Measurements from ENCODE around the gene LNP1. TPM values are rescaled to one million over a fixed set of nuclear protein-coding genes. Genes with fewer than 3 reads are reported as not detected.
"Not testable (repeated sequence)": the region's sequence is repeated elsewhere in the genome, so short reads cannot be mapped to it uniquely, and the experiment has no call there.

The LNP1 gene
- total and polyA plus RNA-seq, 2 of the 8 experiments (the other 6 are each of a cell fraction or from before 2014, with no cell fraction given), result 6.6 to 8.7 TPM

GRCh38 chr3:100351770-100352169 is 49.6 kb upstream of the LNP1 start:
- H3K27me3 ChIP-seq (replicated peaks in 1 of 4; ENCODE audit: control insufficient read depth in 3 of 4, extremely low read depth in 1 of 4, insufficient read depth in 3 of 4, low read length in 3 of 4); H3K9me3 ChIP-seq (ENCODE audit: insufficient read depth in 2 of 2, low read depth in 1 of 2, low read length in 1 of 2); H4K20me1 ChIP-seq (replicated peaks in 1 of 2; ENCODE audit: control insufficient read depth in 1 of 2, insufficient read depth in 2 of 2, low read length in 2 of 2); H2AK5ac ChIP-seq (ENCODE audit: low read depth, low read length); H3K14ac ChIP-seq (ENCODE audit: insufficient read length); H4K5ac ChIP-seq (ENCODE audit: insufficient read length, low read depth, low read length); H3K79me2 ChIP-seq (ENCODE audit: control insufficient read depth in 1 of 2, insufficient read depth in 2 of 2, low read length in 2 of 2); H3K4me1 ChIP-seq (replicated peaks in 1 of 4; ENCODE audit: control insufficient read depth in 3 of 4, insufficient read depth in 4 of 4, low read length in 3 of 4); H2BK5ac ChIP-seq (ENCODE audit: low read depth, low read length); H3K27ac ChIP-seq (ENCODE audit: low read depth, low read length); H3K18ac ChIP-seq (ENCODE audit: extremely low read depth, low read length); CTCF ChIA-PET (ENCODE audit: partially characterized antibody); H3K56ac ChIP-seq (replicated peaks; ENCODE audit: insufficient read length, low read depth, low read length); H3K4me3 ChIP-seq (ENCODE audit: extremely low read depth in 1 of 4, insufficient read depth in 2 of 4, low read depth in 3 of 4, low read length in 4 of 4); H4K91ac ChIP-seq (replicated peaks; ENCODE audit: insufficient read length, low read length); DNase-seq (ENCODE audit: low read depth in 1 of 2, low spot score in 2 of 2); H3K23me2 ChIP-seq (ENCODE audit: low read depth, low read length); H2BK120ac ChIP-seq (replicated peaks; ENCODE audit: low read depth, low read length); H2BK15ac ChIP-seq (ENCODE audit: low read length); H2BK20ac ChIP-seq (ENCODE audit: low read length); H2BK12ac ChIP-seq (ENCODE audit: low read depth, low read length); H3K9ac ChIP-seq (replicated peaks in 1 of 4; ENCODE audit: extremely low read depth in 1 of 4, low read depth in 3 of 4, low read length in 3 of 4); H3K23ac ChIP-seq (ENCODE audit: insufficient read length); H3K4me2 ChIP-seq (ENCODE audit: insufficient read depth in 1 of 2, low read depth in 2 of 2, low read length in 2 of 2); H3K79me1 ChIP-seq (ENCODE audit: low read depth, low read length); FAIRE-seq; H2AFZ ChIP-seq (ENCODE audit: low read length); H3K4ac ChIP-seq (replicated peaks; ENCODE audit: insufficient read length, low read depth, low read length); H3K36me3 ChIP-seq (ENCODE audit: control insufficient read depth in 2 of 4, insufficient read depth in 4 of 4, low read length in 3 of 4); H4K8ac ChIP-seq (ENCODE audit: extremely low read depth, insufficient read depth, low read length): not testable (repeated sequence)
- POLR2A ChIA-PET (ENCODE audit: partially characterized antibody), result interaction anchor here (1.7 kb wide), 1 partner anchor 13 kb away, joined by 5 read pairs; no protein-coding TSS in a partner anchor
- WGBS, 2 experiments (ENCODE audit: extremely low coverage in 1 of 2, insufficient coverage in 1 of 2, insufficient read length in 1 of 2, insufficient replicate concordance in 2 of 2, low coverage in 1 of 2, low lambda C conversion rate in 2 of 2, missing lambda C conversion rate in 1 of 2), result no CpG with 5 or more reads among the region's 2 CpGs
